HG03196 (cell line): ENCODE data around the gene CHST2.

Experiments used
- ATAC-seq: cut with Tn5 transposase; IDR thresholded peaks from one replicate; pipeline ENCODE4 v1.9.1; 2021; ENCODE audit not compliant: unreplicated experiment

CHST2 gene

DNA sequence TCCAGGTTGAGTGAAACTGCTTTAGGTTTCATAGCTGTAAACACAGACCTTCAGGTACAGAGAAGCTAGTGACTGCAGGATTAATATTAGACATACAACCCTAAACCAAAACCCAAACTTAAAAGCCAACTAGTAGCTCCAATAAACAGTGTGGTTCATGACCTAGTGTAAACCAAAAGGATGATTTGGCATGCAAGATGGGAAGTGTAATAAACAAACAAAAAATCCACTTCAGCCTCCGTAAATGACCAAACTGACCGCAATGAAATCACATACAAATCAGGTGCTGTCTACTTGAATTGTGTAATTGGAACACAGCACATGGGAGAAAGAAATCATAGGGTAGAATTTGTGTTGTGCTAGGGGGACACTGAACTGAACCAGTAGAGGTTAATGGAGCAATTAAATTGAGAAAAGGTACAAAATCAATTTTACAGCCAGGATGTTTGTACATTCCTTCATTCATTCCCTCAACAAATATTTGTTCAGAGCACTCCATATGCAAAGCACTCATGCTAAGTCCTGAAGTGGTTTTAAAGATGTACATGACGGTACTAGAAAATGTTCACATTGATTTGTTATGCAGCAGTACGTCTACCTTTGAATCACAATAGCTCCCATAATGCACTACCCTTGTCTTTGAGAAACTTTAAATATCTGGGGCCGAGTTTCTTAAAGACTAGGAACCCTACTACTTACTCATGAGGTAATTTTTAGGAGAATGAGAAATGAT is 21.4 kb upstream of the CHST2 start:
- no peak for ATAC-seq

DNA sequence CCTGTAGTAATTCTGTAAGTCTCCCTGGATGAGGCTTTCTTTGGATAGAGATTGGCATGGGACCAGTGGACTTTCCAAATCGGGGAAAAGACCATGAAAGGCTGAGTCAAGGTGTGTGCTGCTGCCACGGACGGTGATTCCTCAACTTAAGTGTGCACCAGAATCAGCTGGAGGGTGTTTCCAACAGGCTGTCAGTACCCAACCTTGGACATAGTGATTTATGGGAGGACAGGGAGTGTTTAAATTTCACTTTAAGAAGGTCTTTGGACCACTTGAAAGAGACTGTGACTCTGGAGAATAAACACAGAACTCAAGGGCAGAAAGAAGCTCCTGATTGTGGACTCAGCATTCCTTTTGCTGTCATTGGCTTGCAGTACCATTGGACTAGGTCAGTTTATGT is 20.4 kb upstream of the CHST2 start:
- ATAC-seq, result no peak

DNA sequence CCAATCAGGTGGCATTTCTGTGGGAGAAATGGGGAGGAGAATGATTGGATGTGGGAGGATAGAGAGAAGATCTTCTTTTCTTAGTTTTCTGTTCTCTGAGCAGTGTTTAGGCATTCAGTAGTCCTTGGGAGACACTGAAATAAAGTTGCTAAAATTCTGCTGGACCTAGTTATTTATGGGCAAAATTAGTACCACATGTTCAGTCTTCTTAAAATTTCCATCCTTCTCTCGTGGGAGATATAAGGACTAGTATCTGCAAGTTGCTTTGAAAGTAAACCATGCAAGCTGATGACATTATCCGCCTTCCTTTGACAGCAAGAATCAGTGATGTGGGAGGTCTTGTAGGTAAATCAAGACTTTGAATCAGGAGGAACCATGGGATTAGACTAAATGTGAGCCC is 19.9 kb upstream of the CHST2 start:
- ATAC-seq, result no peak

DNA sequence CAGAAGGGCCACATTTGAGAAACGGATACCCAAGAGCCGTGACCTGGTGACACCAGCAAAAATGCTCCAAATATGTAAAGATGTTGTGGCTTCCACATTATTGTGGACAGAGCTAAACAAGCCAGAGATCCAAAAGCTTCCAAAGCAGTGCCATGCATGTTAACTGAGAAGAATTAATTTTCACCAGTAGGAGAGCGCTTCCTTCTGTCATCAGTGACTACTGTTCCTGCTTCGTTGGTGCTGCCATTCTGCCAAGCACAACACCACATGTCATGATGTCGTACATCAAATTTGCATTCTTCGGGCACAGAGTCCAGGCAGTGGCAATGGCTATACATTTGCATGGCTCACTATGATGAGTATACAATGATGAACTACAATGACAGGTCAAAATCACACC is 19.1 kb upstream of the CHST2 start:
- ATAC-seq, result no peak

DNA sequence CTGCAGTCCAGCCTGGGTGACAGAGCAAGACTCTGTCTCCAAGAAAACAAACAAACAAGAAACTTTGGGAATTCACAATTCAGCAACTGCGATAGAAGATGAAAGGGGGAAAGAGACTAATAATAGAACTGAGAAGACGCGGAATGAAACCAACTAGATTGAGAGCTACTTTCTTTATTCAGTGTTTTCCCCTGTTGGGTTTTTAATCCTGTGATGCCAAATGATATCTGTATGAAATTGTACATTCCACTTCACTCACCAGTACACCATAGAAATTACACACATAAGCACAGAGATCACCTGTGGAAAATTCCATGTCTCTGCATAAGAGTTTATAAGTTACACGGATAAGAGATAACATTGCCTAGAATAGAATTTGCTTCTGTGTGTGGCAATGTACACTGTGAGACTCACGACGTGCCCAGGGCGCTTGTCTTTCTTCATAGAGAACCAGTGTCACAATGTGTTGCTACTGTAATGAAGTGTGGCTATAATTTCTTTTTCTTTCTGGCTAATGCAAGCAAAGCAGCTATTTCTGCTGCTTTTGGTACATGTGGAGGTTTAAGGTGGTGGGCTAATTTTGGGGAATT is 17.7 kb upstream of the CHST2 start:
- ATAC-seq, result no peak

DNA sequence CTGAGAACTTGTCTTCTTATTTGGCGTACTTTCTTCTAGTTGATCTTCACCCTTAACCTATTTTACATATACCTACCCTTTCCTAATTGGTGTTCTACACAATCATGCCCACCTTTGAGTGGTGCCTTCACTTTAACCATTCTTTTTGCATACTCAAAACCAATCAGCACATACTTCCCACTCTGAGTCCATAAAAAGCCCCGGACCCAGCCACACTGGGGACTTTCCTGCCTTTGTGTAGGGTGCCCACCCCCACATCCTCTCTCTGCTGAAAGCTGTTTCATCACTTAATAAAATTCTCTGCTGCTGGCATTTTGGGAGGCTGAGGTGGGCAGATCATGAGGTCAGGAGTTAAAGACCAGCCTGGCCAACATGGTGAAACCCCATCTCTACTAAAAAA is 15.9 kb upstream of the CHST2 start:
- ATAC-seq, result no peak

DNA sequence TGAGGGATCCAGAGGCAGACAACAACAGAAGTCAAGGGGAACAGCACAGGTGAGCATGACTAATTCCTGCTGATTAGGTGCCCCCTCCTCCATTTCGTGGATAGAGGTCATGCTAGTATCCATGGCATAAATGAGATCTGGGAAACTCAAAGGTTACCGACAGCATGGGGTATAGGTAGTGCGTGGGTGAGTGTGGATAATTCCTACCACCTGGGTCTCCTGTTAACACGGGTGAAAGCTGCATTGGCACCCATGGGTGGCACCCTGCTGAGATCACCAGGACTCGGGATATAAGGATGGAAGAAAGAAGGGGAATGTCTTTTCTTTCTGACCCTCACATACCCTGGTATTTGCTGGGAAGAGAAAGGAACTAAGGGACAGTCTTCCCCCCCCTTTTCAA is 14.4 kb upstream of the CHST2 start:
- ATAC-seq, result no peak

DNA sequence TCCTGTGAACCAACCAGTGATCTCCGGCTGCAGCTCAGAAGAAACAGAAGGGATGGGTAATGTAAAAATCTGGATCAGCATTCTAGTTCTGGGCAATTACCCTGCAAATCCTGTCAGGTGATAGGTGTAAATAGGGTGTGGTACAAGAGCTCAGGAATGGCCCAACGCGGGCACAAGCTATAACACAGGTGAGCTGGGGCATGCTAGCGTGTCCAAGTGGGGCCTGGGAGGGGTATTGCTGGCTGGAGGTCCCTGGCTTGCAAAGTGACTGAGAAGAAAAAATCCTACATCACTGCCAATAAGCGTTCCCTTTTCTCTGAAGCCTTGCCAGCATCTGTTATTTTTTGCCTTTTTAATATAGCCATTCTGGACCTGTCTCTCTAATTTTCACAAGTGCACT is 9.7 kb upstream of the CHST2 start:
- ATAC-seq, result no peak

DNA sequence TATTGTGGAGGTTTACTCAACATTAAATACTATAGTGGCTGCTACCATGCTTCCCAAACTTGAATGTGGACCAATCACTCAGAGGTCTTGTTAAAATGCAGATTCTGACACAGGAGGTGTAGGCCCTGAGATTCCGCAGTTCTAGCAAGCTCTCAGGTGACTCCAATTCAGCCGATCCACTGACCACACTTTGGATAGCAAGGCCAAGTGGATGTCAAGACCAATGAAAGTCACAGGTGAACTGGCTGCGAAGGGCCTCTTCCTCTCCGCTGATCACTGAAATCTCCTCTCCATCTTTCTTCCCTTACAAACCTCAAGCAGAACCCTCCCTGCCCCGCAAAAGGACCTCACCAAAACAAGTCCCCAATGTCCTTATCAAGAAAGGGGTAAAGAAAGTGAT is 9.2 kb upstream of the CHST2 start:
- ATAC-seq, result no peak

DNA sequence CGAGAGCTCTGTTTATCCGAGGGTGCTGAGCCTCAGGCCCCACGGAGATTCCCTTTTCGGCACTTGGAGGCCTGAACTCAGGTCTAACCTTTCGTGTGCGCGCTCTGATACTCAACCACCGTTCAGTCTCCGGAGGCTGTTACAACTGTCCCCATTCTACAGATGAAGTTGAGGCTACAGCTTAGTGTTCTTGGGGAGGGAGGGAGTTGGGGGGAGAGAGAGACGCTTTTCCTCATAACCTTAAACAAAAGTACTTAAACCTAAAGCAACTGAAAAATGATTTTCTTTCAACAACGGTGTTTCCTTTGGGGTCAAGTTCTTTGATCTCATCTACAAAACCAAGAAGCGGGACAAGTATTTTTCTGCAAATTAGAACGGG is 952 bp upstream of the CHST2 start:
- no peak for ATAC-seq

DNA sequence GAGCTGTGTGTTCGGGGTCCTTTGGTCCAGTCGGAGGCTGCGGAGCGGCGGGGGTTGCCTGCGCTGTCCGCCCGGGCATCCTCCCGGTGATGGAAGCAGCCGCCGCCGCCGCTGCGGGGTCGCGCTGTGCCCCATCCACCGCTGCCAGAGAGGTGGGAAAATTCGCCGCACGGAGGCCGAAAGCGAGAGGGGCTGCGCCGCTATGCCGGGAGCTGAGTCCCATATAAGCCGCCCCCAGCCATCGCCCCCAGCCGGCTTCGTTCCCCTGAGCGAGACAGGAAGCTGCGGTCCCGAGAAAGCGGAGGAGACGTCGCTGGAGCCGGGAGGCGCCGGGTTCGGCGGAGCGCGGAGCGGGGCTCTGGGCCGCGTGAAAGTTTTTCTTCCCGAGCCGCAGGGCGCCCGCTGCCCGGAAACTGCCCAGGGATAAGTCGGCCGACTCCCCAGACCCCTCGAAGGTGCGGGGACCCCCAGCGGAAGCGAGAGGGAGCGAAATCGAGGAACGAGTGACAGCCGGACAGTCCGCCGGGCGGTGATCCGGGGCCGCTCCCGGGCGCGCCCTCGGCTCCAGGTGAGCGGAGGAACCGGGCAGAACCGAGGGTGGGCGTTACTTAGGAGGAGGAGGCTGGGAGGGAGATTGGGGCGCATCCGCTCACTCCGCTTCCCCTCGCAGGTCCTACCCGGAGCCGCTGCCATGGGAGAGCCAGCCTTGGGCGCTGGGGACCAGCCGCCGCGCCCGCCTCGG is 574 bp downstream of the CHST2 start:
- peak; percentile 5 for ATAC-seq

DNA sequence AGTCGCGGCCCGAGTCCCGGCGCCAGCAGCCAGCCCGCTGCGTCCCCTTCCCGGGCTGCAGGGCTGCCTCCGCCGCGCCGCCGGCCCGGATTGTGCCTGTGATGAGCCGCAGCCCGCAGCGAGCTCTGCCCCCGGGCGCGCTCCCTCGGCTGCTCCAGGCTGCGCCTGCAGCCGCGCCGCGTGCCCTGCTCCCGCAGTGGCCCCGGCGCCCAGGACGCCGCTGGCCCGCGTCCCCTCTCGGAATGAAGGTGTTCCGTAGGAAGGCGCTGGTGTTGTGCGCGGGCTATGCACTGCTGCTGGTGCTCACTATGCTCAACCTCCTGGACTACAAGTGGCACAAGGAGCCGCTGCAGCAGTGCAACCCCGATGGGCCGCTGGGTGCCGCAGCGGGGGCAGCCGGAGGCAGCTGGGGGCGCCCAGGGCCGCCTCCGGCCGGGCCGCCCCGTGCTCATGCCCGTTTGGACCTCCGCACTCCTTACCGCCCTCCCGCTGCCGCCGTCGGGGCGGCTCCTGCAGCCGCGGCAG is 1.2 kb downstream of the CHST2 start:
- peak; percentile 35 for ATAC-seq

DNA sequence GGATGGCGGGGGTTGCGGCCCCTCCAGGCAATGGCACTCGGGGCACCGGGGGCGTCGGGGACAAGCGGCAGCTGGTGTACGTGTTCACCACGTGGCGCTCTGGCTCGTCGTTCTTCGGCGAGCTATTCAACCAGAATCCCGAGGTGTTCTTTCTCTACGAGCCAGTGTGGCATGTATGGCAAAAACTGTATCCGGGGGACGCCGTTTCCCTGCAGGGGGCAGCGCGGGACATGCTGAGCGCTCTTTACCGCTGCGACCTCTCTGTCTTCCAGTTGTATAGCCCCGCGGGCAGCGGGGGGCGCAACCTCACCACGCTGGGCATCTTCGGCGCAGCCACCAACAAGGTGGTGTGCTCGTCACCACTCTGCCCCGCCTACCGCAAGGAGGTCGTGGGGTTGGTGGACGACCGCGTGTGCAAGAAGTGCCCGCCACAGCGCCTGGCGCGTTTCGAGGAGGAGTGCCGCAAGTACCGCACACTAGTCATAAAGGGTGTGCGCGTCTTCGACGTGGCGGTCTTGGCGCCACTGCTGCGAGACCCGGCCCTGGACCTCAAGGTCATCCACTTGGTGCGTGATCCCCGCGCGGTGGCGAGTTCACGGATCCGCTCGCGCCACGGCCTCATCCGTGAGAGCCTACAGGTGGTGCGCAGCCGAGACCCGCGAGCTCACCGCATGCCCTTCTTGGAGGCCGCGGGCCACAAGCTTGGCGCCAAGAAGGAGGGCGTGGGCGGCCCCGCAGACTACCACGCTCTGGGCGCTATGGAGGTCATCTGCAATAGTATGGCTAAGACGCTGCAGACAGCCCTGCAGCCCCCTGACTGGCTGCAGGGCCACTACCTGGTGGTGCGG is 1.9 kb downstream of the CHST2 start:
- peak; percentile 11 for ATAC-seq

DNA sequence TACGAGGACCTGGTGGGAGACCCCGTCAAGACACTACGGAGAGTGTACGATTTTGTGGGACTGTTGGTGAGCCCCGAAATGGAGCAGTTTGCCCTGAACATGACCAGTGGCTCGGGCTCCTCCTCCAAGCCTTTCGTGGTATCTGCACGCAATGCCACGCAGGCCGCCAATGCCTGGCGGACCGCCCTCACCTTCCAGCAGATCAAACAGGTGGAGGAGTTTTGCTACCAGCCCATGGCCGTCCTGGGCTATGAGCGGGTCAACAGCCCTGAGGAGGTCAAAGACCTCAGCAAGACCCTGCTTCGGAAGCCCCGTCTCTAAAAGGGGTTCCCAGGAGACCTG is 2.5 kb downstream of the CHST2 start:
- no peak for ATAC-seq

DNA sequence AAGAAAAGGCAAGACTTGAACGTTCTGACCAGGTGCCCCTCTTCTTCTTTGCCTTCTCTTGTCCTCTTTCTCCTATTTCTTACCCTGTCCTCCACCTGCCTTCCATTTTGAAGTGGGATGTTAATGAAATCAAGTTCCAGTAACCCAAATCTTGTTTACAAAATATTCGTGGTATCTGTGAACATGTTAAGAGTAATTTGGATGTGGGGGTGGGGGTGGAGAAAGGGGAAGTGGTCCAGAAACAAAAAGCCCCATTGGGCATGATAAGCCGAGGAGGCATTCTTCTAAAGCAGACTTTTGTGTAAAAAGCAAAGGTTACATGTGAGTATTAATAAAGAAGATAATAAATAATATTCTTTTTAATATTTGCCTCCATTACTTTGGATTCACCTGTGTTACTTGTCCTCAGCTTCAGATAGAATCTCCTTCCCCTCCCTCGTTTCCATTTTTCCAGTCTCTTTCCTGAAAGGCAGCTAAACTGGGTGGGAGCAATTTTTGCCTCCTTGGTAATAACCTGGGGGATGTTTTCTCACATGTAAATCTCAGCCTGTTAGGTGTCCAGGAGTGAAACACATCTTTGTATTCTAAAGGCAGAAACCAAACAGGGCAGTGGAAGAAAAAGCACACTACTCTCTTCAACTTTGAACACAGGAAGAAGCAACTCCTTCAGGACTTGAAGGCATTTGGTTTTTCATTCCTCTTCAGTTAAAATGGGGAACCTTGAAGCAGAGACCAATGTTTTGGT is 3.2 kb downstream of the CHST2 start:
- no peak for ATAC-seq

DNA sequence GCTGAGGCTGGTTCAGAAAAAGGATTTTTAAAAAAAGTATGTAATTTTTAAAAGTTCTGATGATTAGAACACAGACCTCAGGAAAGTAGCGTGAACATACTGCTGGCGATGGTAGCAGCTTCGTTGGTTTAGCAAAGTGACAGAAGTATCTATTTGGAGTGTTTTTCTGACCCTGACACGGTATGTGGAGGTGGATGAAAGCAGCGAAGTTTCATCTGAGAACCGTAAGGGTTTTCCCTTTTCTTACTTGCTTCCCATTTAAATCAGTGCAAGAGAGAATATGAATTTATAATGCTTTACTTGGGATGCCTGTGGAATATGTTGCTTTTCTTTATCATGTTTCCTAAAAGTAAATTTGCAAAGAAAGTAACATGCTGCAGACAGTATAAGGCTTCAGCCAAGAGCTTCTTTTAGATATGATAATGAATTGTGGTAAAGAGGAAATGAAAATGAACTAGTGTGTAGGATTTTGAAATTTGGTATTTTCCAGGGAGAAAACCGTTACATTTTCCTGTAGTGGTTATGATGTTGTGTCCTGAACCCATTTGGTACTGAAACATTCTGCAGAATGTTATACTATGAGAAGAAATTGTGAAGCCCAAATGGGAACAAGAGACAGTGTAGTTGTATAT is 3.9 kb downstream of the CHST2 start:
- no peak for ATAC-seq

DNA sequence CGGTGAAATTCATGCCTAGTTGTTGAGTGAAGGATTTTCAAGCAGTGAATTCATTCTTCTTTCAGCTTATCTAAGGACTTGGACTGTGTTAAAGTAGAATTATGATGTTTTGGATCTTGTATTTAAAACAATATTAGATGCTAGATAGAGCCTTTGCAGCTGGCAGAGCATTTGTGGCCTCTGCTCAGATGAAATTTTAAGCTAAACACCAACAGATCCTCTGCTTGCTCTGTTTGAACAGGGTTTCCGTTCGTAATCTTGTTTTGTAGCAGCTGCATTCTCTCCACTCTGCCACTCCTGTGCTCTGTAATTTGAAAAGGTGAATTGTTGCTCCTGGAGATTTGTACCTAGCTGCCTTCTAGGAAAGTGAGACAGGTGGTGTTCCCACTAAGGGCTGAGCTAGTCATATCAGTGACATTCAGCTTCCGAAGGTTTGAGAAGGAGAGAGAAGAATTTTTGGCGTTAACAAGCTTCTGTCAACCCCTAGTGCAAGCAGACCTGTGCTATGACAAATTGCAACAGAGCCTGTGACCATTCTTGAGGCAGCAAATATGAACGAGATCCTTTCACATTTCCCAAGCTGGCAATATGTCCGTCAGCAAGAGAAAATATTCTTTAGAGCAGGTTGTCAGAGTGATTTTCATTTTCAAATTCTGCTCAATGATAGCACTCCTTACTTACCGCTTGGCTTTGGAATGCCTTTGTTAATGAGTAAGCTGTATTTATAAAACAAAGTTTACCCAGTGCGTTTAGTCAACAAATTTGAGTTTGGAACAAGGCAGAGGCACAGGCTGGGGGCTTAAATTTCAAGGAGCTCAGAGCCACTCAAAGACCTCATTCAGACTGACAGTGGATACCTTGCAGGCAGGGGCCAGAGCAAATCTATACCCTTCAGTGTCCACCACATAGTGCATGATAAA is 5.3 kb downstream of the CHST2 start:
- ATAC-seq, result no peak

DNA sequence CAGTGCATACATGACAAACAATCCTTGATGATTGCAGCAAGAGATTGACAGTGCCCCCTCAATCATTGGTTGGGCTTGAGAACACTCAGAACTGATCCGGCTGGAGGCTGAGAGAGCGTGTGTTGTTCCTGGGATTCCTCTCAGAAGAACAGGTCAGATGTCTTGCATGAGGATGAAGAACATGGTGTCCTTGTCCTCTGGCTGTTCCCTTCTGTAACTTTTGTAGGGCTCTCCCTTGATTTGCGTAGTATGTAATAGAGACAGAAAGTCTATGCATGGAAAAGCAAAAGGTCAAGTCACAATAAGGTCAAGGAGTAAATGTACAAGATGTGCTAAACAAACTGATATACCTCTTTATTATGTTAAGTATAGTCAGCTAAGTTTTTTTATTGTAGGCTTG is 8.2 kb downstream of the CHST2 start:
- ATAC-seq, result no peak
